GM18499 (cell line): Measurements from ENCODE around the gene C6orf15.

Experiments used
- ATAC-seq: cut with Tn5 transposase; IDR thresholded peaks from one replicate; pipeline ENCODE4 v1.9.1; 2021; ENCODE audit warnings: moderate number of reproducible peaks; ENCODE audit not compliant: insufficient read depth, unreplicated experiment

C6orf15 gene

DNA sequence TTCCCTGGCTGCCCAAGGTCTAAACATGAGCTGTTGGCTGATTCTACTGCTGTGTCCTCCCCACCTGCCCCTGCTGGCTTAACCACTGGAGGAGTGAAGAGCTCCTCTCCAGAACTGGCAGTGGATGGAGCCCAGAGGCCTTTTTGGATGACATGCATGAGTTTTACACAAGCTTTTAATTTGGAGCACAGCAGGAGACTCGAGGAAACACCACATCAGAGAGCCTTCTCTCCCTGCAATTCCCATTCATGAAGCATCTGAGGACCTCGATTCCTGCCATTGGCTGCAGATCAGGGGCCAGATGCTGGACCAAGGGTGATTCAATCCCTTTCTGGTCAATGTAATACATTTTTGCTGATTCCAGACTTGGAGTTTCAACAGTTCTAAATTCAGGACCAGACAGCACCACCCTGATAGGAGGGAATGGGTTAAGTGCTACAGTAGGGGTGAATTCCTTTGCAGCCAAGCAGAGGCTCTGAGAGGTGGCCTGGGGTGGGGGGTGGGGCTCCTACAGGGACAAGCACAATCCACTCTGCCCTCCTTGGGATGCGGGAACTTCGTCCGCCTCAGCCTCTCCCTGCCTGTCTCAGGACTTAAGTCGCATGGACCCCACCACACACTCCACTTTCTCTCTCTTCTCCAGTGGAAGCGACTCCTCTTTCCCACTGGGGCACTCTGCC, 1.6 kb upstream of the C6orf15 start:
- no peak for ATAC-seq

DNA sequence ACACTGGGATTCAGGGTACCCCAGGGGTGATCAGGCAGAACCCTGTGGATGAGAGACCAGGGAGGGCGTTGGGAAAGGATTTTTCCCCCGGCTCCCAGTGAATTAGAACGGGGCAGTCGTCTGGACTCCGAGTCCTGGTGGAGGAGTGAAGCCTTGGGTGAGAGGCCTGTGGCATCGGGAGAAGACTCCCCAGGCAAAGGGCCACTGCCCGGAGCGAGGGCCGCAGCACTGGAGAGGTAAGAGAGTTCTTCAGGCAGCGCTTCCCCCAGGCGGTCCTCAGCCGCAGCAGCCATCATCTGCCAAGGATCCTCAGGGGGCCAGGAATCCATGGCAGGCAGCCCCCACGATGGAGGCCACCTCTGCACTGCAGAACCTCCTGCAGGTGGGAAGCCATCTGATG, 663 bp downstream of the C6orf15 start:
- no peak for ATAC-seq

DNA sequence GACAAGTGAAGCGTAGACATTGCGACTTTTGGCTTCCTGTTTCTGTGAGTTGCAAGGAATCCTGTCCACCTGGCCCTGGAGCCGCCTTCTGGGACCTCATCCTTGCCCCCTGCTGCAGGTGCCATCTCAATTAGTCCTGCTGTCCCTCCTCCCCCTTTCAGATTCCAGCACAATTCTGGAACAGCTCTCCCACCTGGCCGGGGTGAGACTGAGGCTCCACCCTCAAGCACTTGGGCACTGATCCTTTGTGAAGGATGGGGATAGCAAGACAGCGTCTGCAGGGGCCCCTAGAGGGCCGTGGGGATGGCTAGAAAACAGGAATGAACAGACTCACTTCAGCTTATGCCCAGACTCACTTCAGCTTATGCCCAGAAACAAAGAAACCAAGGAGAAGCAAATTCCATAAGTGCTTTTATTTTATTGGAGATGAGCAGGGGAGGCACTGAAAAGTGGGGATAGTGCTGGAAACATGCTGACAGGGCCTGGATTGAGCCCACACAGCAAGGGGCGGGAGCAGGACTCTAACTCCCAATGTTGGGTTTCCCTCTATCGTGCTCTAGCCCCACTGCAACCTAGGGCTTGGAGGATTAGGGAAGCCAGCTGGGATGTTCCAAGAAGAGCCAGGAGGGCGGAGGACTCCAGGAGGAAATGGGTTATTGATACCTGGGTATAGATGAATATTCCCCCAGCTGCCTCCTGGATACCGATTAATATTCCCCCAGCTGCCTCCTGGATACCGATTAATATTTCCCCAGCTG, 1.4 kb downstream of the C6orf15 start:
- no peak for ATAC-seq

DNA sequence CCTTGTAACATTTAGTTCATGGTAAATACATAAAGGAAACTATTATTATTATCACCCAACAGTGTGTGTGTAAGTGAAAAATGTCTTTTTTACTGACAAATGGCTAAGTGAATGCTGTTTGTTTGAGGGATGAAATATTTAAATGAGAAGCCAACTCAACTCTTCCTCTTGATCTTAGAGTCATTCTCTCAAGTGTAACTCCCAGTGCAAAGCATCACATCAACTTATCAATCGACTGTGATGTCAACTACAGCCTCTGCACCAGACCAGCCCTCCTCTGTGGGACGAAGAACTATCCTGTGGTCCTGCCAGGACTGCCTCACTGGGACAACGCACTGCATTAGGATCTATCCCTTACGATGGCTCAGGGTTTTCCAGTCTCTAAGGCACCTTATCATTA, 5.3 kb downstream of the C6orf15 start:
- no peak for ATAC-seq

DNA sequence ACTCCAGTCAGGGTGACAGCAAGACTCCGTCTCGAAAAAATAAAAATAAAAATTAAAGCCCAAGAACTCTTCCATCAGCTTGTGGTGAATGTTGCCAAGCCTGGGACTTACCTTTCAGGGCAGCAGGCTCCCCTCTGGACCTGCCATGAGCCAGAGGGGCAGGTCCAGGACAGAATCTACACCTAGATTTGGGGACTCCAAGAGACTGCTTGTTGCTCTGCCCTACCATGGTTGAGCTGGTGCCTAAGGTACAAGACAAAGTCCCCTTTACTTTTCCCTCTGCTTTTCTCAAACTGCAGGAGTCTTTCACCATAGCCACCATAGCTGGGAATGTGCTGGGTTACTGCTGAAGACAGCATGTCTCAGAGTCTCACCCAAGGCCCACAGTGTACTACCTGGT, 9.2 kb downstream of the C6orf15 start:
- no peak for ATAC-seq

DNA sequence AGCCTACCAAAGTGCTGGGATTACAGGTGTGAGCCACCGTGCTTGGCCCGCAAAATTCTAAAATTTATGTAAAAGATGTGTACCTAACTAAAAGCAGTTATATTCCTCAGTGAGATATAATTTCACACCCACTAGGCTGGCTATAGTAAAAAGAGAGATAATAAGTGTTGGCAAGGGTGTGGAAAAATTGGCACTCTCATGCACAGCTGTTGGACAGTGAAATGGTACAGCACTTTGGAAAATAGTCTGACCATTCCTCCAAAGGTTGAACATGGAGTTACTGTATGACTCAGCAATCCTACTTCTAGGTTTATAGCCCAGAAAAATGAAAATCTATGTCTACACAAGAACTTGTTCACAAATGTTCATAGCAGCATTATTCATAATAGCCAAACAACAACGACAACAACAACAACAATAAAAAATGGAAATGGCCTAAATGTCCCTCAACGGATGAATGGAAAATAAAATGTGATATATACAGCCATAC, 13.9 kb downstream of the C6orf15 start:
- no peak for ATAC-seq

DNA sequence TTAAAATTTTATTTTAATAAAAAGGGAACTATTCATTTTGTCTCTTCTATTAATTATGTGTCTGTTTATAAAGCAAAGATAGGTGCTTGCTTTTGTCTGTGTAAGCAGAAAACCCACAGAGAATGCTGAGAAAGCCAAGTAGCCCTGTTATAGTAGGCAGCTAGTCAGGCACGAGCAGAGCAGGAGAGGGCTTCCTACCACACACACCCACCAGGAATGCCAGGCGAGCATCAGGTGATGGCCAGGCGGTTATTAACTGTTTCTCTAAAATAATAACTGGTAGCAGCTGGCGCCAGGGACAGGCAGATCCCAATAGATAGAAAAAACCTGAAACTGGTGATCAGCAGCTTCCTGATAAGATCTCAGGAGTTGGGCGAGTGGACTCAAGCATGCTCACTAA, 15.7 kb downstream of the C6orf15 start:
- ATAC-seq = no peak

DNA sequence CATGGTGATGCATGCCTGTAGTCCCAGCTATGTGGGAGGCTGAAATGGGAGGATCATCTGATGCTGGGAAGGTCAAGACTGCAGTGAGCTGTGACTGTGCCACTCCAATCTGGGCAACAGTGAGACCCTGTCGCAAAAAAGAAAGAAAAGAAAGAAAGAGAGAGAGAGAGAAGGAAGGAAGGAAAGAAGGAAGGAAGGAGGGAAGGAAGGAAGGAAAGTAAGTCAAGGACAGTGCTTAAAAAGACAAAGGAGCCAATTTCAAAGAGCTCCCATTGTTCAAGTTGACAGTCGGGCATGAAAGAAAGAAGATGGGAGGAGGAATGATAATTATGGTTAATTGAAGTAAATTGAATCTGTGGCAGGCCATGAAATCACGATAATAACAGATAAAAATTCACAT, 16.2 kb downstream of the C6orf15 start:
- ATAC-seq = no peak

DNA sequence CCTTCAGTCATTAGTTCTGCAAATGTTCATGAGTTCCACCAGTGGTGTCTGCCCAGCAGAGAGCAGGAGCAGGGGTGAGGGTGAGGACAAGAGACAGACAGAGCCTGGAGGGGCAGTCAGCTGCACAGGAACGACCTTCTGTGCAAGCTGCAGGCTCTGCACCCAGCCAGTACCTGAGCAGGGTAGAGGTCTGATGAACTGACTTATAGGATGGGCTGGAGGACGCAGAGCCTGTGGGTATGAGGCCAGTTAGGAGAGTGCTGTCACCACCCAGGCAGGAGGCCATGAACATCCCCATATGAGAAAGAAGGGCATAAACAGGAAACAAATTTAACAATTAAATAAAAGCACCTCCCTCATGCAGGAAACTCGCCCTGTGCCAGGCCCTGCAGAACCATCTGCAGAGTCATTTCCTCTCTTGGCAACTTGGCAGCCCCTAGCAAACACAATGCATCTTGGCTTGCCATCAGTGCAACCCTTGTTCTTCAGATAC, 17.9 kb downstream of the C6orf15 start:
- no peak for ATAC-seq

DNA sequence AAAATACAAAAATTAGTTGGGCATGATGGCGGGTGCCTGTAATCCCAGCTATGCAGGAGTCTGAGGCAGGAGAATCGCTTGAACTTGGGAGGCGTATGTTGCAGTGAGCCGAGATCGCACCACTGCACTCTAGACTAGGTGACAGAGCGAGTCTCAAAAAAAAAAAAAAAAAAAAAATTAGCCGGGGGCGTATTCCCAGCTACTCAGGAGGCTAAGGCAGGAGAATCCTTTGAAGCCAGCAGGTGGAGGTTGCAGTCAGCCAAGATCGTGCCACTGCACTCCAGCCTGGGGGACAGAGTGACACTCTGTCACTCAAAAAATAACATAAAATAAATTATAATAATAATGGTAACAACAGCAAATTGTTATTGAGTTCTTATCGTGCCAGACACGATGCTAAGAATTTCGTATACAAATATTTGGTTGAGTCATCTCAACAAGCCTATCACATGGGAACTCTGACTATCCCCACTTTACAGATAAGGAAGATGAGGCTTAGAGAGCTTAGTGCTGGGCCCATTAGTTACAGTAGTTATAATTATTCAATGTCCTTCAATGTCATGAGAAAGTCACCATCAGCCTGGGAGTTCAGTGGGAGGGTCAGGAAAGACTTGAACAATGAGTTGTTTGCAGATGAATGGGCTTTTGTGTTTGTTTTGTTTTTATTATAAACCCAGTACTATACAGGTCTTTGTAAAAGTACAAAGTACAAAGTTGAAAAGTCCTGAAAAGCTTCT, 19.4 kb downstream of the C6orf15 start:
- ATAC-seq = no peak

DNA sequence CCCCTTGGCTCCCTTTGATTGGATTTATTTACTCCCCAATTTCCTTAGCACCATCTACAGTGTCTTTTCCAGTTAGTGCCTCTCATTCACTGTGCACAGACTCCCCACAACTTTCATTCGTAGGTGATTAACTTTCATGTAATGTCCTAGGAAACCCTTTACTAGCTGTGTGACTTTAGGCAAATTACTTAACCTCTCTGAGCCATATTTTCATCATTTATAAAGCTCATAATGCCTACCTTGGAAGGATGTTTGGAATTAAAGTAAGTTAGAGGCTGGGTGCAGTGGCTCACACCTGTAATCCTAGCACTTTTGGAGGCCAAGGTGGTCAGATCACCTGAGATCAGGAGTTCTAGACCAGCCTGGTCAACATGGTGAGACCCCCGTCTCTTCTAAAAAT, 20.1 kb downstream of the C6orf15 start:
- no peak for ATAC-seq

DNA sequence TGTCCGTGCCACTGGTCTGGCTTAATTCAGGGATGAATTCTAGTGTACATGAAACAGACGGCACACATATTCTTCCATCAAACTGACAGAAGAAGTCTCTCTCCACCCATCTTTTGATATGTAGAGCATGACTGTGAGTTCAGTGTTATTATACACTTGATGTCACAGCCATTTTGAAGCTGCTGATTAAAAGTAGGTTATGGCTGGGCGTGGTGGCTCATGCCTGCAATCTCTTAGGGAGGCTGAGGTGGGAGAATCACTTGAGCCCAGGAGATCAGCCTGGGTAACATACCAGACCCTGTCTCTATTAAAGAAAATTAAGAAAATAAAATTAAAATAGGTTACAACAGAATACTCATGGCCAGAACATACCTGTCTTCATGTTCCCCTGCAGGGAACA, 20.7 kb downstream of the C6orf15 start:
- no peak for ATAC-seq

DNA sequence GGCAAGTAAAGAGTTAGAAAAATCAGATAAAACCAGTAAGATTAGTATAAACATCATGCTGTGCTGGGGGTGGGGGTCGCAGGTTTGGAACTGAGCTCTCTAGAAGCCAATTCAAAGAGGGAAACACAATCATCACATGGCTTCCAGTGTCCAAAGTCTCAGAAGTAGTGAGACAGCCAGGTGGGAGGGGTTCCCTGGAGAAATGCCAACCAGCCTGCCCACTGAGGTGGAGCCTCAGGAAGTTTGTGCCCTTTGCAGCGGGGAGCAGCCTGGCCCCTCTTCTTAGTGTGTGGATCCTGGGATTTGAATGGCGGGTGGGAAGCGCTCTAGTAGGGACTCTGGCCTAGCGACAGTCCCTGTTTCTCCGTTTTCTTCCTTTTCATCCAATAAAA, 21.4 kb downstream of the C6orf15 start:
- no peak for ATAC-seq

DNA sequence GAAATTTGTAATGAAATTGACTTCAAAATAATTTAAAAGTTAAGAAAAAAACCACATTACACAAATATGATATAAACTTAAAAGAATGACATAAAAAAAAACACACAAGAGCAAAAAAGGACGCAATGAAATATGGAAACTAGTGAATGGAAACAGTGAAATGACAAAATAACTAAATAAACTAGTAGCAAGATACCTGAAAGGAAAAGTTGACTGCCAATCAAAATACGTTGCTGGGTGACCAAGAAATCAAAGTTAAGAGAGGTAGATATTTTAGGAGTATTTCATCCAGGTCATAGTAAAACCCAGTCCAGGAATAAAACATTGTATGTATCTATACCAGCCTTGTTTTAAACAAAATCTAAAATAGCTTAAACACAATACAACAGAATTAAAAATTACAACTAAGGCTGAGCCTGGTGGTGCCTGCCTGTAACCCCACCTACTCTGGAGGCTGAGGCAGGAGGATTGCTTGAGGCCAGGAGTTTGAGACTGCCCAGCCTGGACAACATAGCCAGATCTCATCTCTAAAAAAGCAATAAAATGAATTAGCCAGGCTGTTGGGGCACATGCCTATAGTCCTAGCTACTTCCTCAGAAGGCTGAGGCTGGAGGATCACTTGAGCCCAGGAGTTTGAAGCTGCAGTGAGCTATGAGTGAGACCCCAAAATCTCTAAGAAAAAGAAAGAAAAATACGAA, 22.0 kb downstream of the C6orf15 start:
- ATAC-seq = no peak

DNA sequence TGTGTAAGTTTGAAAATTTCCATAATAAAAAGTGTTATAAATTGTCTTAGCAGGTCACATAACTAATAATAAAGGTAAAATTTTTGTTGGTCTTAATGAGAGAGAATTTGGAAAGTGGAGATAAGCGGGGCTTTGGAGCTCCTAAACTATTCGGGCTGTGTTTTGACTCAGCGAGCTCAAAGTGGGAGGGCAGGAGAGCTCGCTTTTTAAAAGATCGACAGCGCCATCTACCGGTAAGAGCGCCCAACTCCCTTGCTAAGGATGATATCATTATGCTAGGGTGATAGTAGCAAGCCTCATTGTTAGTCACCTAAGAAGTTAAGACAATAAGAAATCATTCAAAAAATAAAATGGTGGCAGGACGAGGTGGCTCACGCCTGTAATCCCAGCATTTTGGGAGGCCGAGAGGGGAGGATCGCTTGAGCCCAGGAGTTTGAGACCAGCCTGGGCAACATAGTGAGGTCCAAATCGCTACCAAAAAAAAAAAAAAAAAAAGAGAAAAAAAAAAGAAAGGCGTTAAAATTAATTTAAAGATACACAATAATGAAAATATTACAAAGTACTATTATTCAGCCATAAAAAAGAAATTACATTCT, 24.8 kb downstream of the C6orf15 start:
- ATAC-seq = peak; percentile 52

DNA sequence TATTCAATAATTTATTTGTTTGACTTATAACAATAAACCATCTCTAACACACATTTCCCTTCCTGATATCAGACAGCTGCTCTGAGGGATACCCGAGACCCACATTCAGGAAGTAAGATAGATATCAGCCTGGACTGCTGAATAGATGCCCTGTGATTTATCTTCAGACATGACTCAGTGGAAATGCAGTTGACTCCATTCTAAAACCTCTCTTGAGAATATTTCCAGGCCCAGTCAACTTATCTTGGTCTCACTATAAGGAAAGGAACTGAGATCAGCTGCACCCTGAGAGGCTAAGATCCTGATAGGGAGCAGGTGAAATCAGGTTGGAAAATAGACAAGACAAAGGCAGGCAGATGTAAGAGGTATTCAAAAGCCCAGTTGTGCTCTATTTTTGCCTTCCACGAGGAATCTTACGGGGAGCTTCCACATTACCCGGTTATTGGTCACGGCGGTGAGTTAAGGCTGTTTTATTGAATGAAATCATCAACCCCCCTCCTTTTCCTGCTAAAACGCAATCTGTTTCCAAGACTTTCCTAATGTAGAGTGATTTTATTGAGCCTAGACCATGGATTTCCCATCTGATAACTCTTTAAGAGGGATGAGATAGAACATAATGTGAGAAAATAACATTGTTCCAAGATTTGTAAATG, 25.5 kb downstream of the C6orf15 start:
- no peak for ATAC-seq

DNA sequence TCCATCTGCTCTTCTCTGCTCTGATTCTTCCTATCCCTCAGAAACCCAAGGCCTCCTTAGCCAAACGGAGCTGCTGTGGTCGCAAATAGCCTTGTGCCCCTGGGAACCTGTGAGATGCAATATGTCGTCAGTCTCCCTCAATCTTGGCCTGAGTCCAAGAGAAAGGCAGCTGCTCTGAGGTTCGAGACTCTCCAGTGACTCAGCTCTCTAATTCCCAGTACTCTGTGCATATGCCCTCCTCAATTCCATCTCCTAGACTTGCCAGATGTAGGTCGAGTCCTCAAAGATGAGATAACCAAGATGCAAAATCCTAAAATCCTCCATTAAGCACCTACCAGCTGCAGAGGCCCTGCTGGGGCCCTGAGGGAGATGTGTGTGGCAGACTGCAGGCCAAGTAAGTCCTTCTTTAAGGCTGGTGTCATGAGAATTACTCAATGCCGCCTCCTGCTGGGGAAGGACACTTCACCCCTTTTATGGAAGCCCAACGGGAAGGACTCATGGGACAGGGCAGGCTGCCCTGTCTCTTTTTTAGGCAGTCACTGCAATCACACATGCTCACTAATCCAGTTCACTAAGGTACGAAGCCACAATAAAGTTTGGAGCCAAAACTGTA, 28.5 kb downstream of the C6orf15 start:
- no peak for ATAC-seq

DNA sequence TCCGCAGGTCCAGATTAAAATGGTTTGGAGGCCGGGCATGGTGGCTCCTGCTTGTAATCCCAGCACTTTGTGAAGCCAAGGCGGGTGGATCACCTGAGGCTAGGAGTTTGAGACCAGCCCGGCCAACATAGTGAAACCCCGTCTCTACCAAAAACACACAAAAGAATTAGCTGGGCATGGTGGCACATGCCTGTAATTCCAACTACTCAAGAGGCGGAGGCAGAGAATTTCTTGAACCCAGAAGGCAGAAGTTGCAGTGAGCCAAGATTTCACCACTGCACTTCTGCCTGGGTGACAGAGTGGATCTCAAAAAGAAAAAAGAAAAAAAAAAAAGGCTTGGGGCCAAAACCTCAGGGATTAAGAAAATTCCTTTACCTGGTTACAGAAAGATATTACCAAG, 30.5 kb downstream of the C6orf15 start:
- ATAC-seq = no peak

DNA sequence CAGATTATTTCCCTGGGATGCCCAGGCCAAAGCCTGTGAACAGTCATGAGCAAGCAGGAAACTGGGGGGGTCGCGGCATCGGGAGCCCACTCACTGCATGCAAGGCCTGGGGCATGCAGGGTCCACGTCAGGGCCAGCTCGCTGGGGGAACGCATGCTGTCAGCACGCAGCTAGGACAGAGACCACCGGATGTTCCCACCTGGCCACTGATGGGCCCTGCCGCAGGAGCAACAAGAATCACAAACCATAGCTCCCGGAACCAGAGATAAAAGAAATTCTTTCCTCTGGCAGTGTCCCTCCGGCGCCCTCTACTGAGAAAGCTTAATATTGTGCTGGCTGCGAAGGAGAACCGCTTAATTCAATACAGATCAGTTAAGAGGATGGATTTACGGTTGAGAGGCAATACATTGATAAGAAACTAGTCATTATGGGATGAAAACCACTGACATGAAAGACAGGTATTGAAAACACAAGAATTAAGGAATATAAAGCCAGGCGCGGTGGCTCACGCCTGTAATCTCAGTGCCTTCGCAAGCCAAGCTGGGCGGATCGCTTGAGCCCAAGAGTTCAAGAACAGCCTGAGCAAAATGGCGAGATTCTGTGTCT, 32.6 kb downstream of the C6orf15 start:
- ATAC-seq = no peak
